ENCODE results near the gene FAF1. TPM values are rescaled to one million over a fixed set of nuclear protein-coding genes. Genes with fewer than 3 reads are reported as not detected.

The FAF1 gene
- total and polyA plus RNA-seq, 9 of the 15 experiments (the other 6 are each of a cell fraction or from before 2014, with no cell fraction given) = 48.7 to 225 (median 118) TPM

DNA sequence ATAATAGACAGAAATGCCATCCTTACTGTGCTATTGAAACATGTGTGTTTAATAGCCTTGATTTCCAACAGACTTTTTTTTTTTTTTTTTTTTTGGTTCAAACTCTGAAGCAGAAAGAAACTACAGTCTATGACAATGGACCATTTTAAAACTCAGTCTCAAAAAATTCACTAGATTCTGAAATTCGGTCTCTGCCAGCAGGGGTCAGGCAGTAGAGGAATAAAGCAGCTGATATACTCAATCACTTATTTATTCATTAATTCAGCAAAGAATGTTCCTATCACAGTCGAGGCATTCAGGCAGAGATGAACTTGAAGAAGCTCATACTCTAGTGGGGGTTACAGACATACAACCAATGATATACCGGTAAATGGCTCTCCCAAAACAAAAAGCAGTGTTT, 275.9 kb downstream of the FAF1 start:
- H4K20me1 ChIP-seq (replicated peaks; ENCODE audit: control insufficient read depth, insufficient read depth, low read length) = no peaks in the 10 kb centered on the region
- ATAC-seq = no peak
- no peak overlapping the region for H3K4me2 ChIP-seq (ENCODE audit: insufficient read depth, low read length)
- H3K4me1 ChIP-seq (replicated peaks in 1 of 2; ENCODE audit: control insufficient read depth in 2 of 2, insufficient read depth in 2 of 2, low read length in 2 of 2) = no peaks in the 10 kb centered on the region
- H3K9me1 ChIP-seq (ENCODE audit: control insufficient read depth, insufficient read depth, low read length) = no peaks in the 10 kb centered on the region
- CTCF ChIA-PET (ENCODE audit: low intra/inter-chr PET ratio) = no interaction called here
- no peak overlapping the region for H3K4me3 ChIP-seq
- no peak for FAIRE-seq
- peaks cover 31% of the 10 kb centered on the region for H3K36me3 ChIP-seq (ENCODE audit: control insufficient read depth, insufficient read depth, low read length)
- WGBS (ENCODE audit: insufficient coverage, low coverage, missing lambda C conversion rate) = 94% methylated on average over 3 of the region's 3 CpGs
- in situ Hi-C loops (cut with MboI) = no loop called here
- POLR2A ChIA-PET = interaction anchor here (0.6 to 1.6 kb wide), 3 partner anchors 24 to 284 kb away, joined by 3 to 4 read pairs (median 3); no protein-coding TSS in a partner anchor
- no peaks in the 10 kb centered on the region for H3K27me3 ChIP-seq (ENCODE audit: control insufficient read depth in 2 of 2, insufficient read depth in 2 of 2, low read length in 2 of 2)
- BruUV-seq (replicated peaks) = no TSS peak
- H3K9ac ChIP-seq (ENCODE audit: insufficient read depth in 1 of 2, low read depth in 2 of 2, low read length in 2 of 2) = no peak overlapping the region
- H3K27ac ChIP-seq (ENCODE audit: extremely low read depth, low read depth, low read length) = no peak overlapping the region
- H2AFZ ChIP-seq (ENCODE audit: low read depth, low read length) = no peak overlapping the region
- intact Hi-C loops (cut with micrococcal nuclease) = no loop called here
- no peaks in the 10 kb centered on the region for H3K9me3 ChIP-seq (replicated peaks; ENCODE audit: control insufficient read depth, insufficient read depth, low read depth, low read length)
- H3K79me2 ChIP-seq (ENCODE audit: control insufficient read depth, insufficient read depth, low read length) = no peaks in the 10 kb centered on the region
- peak in 2 of 4 experiments; percentile 15 to 18 for DNase-seq (ENCODE audit: extremely low read depth in 1 of 4, low spot score in 3 of 4)
- TF ChIP-seq BCOR (IDR thresholded peaks at IDR 0.05) (no peak), ZNF583 (CRISPR knock-in tag; IDR thresholded peaks at IDR 0.05) (no peak), CCAR2 (IDR thresholded peaks at IDR 0.05; ENCODE audit: low read depth, low read length) (no peak), ZKSCAN3 (CRISPR knock-in tag; IDR thresholded peaks at IDR 0.05) (no peak), POLR3G (IDR thresholded peaks at IDR 0.05; ENCODE audit: extremely low read depth, insufficient read length, insufficient replicate concordance) (no peak), RBM39 (optimal IDR thresholded peaks at IDR 0.05; ENCODE audit: low read depth, low read length) (no peak), ZNF24 (IDR thresholded peaks at IDR 0.05) (no peak), MAFF (IDR thresholded peaks at IDR 0.05; ENCODE audit: low read length) (no peak), ZNF696 (CRISPR knock-in tag; conservative IDR thresholded peaks at IDR 0.05) (no peak), MYBL2 (IDR thresholded peaks at IDR 0.05; ENCODE audit: low read depth) (no peak), MYBL2 (CRISPR knock-in tag; IDR thresholded peaks at IDR 0.05; ENCODE audit: borderline replicate concordance) (no peak), ZNF324 (CRISPR knock-in tag; IDR thresholded peaks at IDR 0.05) (no peak), CBFB (CRISPR knock-in tag; IDR thresholded peaks at IDR 0.05) (no peak), SIN3B (IDR thresholded peaks at IDR 0.05; ENCODE audit: low read depth) (no peak), MCM3 (IDR thresholded peaks at IDR 0.05) (no peak), TRIM28 (IDR thresholded peaks at IDR 0.05) (no peak), XRCC4 (IDR thresholded peaks at IDR 0.05; ENCODE audit: extremely low read depth, insufficient read depth, insufficient read length) (no peak)
- TF ChIP-seq, protein P1, sequence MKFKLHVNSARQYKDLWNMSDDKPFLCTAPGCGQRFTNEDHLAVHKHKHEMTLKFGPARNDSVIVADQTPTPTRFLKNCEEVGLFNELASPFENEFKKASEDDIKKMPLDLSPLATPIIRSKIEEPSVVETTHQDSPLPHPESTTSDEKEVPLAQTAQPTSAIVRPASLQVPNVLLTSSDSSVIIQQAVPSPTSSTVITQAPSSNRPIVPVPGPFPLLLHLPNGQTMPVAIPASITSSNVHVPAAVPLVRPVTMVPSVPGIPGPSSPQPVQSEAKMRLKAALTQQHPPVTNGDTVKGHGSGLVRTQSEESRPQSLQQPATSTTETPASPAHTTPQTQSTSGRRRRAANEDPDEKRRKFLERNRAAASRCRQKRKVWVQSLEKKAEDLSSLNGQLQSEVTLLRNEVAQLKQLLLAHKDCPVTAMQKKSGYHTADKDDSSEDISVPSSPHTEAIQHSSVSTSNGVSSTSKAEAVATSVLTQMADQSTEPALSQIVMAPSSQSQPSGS (CRISPR knock-in tag; IDR thresholded peaks at IDR 0.05) = no peak

Measured in K562 (cell line).